HG02610 (cell line): ENCODE results near the gene ZIC4.

Experiments
- ATAC-seq: cut with Tn5 transposase; IDR thresholded peaks from one replicate; pipeline ENCODE4 v1.9.1; 2021; ENCODE audit warnings: mild to moderate bottlenecking, moderate library complexity; ENCODE audit not compliant: unreplicated experiment

The ZIC4 gene

DNA sequence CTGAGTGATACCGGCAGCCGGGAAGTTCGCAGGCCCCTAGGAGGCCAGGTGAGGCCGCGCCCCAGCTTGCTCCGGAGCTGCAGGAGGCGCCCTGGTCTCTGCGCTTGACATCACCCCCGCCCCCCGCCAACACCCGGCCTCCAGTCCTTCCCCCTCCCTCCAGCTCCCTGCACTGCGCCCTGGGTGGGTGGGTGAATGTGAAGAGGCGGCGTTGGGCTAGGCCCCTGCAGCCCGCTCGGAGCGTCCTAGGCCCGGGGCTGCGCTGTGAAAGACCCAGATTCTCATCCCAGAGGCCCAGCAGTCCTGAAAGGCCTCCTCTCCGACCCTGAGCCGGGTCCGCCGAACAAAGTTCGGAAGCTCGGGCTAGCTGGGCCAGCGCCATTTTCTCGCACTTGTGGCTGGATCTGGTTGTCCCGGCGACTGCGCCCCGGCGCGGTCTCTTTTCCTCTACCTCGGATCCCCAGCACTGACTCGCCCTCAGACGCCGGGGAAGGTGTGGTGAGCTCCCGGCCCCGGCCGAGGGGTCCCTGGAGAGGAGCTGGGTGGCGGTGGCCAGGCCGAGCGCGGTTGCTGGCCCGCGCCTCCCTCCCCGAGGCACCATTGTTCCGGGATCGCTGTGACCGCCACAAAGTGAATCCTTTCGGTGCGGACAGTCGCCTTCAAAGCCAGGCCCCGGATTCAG, 12.9 kb downstream of the ZIC4 start:
- ATAC-seq = no peak

DNA sequence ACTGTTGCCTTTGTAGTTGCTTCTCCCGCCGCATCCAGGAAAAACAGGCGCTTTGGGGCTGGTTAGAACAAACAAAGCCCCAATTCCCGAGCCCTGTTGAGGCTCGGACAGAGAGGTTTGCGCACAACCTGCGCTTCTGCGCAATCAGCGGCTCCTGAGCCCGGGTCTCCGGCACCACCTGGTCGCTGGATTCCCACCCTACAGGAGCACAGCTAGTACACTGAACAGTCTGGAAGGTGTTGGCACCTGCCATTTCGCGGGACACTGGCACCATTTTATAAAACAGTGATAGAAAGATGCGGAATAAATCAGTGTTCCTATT, 13.8 kb downstream of the ZIC4 start:
- ATAC-seq = no peak

DNA sequence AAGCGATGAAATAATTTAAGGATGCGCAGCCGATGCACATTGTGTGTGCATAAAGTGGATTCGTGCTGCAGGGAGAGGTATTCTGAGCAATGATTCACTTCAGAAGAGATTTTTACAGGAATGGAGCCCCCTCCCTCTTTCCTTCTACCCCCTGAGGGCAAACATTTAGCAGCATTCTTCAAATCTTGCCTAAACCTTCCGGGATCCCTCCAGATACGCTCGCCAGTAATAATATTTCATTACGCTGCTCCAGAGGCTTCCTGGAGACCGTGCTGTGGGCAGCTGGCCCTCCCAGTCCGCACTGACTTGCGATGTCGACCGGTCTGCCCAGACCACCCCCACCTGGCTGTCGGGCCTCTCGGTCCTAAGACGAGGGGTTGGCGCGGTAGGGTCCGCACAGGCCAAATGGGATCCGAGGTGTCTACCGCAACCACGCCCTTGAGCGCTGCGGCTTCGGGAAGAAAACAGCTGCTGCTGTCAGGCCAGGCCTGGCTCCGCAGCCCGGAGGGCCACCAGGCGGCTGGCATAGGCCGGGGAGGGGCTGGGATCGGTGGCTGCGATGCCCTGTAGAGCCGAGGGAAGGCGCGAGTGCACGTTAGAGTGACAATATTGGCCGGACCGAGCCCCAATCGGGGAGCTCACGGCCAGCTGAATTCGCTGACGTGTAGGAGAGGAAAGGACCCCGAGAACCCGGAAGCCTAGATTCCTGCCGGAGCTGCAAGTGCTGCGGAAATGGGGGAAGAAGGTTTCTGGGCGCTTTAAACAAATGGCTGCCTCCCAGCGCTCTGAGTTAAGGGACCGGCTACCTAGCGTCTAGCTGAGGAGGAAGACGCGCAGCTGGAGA, 14.3 kb downstream of the ZIC4 start:
- no peak for ATAC-seq

DNA sequence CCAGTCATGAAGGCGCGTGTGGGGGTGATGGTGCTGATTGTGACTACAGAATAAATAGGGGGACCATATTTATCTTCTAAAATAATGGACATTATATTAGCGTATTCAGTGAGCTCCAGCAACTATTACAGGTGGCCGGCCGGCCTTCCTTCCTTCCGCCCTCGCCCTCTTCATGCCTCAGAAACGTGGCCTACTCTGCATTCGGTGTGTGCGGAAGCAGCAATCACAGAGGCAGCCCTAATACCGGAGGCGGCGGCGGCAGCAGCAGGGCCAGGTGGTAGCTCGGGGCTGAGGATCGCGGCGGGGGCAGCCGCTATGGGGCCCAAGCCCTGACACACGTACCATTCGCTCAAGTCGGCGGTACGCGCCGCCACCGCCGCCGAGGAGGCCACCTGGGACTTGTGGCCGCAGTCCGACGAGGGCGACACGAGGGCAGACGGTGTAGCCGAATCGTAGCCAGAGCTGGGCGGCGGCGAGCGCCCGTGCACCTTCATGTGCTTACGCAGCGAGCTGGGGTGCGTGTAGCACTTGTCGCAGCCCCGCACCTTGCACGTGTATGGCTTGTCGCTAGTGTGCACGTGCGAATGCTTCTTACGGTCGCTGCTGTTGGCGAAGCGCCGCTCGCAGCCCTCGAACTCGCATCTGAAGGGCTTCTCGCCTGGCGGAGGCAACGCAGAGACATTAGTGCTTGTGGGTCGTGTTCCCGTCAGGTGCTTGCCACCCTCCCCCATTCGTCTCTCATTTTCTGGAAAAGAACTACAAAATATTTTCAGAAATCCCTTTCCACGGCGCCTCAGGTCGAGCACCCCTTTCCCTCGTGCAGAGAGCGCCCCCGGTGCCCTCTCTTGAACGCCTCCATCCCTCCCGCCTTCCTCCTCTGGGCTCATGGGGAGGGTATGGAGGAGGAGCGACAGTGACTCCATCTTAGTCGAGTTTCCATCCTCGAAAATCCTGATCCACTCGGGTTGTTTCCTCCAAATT, 15.5 kb downstream of the ZIC4 start:
- no peak for ATAC-seq

DNA sequence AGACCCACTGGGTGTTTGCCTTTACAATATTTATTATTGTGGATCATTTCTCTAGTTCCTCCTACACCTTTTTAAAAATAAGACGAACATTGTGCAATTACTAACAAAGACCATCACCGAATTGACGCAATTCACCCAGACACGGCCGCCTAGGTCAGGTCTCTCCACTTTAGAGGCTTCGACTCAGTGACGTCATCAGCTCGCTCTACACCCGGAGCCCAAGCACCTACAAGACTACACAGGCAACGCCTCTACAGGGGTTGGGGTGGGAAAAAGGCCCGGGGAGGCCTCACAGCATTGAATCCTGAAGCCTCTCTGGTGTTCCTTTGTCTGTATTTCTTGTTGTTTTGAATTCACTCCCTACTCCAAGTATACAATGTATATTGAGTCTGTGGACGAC, 16.6 kb downstream of the ZIC4 start:
- ATAC-seq = no peak

DNA sequence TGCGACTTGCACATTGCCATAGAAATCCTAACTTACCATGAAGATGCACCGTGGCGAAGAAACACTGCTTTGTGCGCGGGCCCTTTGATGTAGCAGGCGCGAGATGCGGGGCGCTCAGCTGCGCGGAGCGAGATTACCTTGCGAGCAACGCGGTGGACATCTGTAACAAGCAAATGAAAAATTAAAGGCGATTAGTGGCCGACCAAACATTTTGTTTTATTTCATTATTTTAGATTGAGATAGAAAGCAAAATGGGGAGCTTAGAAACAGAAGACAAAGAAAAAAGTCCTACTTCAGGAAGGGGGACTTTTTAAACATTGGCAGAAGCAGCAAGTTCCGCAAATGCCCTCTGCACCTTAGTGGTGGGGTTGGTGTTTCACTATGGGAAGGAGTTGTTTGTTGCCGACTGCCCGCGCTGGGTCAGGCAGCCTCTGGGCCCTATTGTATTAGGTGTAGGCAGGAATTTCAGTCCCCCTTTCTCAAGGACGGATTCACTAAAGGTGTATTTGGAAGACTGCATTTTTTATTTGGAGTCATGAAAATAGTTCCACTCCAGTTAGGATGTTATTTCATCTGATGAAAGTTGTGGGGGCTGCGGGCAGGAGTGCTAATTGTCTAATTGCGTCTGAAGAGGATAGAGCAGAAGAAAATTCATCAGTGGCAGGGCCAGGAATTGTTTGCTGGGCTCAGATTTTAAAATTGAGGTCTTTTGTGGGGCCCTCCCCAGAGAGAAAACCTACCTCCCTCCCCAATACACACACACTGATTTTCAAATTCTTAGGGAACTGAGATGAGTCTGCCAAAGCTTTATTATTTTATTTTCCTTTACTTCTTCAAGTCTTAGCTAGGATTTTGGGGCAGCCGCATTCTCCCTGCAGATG, 17.4 kb downstream of the ZIC4 start:
- no peak for ATAC-seq

DNA sequence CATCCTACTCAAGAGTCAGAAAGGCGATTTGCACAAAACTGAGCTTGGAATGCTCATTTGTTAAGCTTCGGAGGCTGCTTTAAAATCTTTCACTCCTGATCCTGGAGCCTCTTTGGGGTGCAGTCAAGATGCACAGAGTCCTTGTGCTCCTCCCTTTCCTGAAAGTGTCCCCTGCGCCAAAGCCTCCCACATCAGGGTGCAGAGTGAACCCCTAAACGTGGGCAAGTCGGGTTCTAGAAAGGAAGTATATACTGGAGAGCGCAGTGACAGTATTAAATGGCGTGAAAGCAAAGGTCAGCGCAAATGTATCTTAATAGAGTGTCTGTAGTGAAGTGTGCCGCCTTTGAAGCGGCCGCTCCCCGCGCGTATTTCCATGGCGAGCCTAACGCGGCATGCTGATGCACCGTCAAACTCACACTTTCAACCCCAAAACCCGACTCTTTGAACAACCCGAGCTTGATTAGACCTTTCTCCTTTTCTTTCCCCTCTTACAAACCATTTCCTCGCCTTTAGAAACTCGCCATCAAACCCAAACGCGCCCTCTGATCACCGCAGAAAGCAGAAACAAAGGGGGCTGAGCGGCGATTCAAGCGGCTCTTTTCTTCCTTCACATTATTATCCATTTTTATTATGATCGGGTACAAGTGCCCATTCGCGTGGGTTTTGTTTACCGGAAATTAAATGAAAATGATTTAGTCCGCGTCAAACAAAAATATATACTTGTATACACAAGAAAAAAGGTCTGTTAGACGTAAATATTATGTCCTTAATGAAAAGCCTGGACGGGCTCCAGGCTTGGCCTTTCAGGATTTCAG, 18.3 kb downstream of the ZIC4 start:
- ATAC-seq = no peak

DNA sequence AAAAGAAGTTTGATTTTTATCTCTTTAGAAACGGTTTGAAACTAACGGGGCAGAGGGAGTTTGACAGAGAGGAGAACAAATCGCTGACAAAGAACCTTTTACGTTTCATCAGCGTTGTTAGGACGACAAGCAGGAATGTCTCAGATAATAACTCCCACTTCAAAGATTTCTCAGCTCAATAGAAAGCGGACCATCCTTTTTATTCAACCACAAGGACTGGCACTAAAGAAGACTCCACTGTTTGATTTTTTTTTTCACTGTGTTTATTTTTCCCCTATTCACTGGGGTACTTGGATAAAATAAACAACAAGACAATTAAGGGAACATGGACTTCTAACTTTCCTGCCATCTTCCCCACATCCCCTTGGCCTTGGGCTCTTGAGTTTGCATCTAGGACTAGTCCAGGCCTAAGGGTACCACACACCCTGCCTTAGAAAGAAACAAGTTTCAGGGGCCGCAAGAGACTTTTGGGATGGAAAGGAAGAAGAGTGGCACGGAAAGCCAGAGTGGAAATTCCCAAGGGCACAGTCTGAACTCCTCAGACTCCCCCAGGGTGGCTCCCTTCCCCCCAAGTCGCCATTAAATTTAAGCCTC, 19.0 kb downstream of the ZIC4 start:
- no peak for ATAC-seq

DNA sequence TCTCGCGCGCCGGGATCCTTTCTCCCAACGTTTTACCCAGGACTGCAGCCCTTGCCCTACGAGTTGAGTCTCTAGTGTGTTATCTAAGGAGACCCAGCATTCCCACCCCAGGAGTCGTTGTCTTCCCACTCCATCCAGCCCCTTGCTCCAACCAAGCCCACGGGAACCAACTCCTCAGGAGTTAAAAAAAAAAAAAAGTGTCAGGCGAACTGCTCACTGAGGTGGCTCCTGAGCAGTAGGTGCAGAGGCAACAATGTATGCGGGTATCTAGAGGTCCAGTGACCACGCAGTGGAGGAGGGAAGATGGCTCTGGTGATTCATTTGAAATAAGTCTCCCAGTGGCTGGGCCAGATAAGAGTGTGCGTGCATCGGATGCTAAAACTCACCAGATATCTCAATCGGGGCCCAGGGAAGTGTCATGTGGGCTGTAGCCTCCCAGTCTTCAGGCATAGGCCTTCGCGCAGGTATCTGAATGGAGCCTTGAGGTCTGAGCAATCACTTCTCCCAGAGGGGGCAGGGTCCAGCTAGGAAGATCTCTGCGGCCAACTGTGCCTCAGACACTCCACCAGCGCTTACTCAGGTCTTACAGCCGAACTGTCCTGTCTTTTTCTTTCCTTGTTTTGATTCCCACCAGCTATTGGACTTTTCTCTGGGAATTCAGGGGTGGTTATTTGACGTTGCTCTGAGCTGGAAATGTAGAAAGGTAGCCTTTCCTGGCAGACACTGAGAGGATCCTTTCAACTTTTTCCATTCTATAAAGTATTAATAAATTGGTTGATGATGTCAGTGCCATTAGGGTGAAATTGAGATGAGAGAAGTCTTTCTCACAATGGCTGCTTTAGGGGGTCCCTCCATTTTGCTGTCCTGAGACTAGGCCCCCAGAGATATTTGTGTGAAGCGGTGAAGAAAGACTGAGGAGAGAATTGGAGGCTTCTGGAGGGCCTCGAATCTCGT, 21.0 kb downstream of the ZIC4 start:
- ATAC-seq = no peak

DNA sequence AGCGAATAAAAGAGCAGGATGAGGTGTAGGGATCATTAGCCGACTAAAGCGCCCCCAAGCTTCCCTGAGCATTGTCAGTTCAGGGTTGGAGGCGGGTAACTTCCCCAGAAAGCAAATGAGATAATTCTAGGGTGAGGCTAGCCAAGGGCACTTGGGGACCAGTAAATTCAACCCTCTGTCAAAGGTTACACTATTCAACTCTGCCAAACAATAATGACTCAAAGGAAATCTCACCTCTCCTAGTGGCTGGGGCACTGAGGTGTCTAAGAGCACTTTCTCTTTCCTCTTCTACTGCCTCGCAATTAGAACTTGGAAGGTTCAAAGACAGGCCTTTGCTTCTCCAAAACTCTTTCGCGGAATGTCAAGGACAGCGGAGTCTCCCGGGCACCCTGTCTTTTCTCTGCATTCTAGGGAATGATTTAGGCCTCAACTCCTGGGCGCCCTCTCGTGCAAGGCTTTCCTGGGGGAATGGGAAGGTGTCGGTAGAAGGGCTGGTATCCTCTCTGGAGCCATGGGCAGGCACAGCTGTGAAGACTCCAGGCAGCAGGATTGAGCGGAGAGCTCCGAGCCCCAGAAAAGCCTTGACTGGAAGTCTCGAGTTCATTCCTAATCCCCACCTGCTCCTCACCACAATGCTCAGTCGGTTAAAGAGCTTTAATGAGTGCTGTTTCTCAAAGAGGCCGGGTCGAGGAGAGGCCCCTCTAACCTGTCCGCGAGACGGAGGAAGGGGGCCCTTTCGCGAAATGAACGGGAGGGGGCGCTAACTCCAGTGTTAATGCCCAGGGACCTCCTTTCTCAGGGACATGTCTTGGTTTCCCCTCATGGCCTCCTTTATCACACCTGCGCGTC, 21.9 kb downstream of the ZIC4 start:
- no peak for ATAC-seq

DNA sequence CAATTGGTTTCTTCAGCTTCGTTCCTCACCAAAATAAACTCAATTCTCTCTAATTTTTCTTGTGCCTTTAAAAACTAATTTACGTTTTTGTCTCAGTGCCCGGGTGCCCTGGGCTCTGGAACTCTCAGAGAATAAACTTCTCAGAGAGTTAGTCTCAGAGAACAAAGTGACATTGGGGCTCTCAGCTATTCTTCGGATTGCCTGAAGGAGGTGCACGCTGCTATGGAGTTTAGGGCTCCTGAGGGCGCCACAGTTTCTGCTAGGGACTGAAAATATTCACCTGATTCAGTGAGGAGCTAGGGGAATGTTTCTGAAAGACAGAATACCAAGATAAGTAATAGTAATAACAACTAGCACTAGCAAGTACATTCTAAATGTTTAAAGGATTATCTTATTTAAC, 22.7 kb downstream of the ZIC4 start:
- ATAC-seq = no peak

DNA sequence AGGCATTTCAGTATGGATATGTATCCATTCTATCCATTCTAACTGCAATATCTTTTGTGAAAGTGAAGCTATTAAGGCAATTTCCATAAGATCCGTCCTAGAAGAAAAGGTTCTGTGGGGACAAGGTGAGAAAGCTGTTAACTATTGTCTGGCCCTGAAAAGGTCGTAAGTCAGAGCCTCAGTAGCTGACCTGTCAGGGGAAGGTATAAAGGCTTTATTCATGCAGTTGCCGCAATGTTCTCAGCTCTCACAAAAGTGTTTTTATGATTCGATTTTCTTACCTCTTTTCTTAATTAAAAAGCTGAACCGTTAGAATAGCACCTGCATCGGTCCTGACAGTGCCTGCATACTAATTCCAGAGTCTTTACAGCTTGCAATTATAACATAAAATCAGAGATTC, 24.7 kb downstream of the ZIC4 start:
- no peak for ATAC-seq

DNA sequence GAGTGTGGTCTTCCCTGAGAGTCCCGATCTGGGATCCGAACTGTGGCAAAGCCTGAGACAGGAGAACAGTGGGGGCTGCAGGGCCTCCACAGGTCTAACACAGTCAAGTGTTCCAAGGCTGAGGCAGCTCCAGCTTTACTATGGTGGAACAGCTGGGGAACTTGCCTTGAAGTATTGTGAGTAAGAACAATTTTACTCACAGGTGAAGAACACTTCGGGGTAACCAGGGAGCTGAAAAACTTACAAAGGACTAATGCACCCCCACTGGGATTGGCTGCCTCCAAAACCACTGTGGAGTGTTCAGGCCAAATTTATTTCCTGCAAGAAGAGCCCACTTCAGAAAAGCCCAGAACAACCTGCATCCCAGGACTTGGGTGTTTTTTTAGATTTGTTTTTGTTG, 25.4 kb downstream of the ZIC4 start:
- no peak for ATAC-seq

DNA sequence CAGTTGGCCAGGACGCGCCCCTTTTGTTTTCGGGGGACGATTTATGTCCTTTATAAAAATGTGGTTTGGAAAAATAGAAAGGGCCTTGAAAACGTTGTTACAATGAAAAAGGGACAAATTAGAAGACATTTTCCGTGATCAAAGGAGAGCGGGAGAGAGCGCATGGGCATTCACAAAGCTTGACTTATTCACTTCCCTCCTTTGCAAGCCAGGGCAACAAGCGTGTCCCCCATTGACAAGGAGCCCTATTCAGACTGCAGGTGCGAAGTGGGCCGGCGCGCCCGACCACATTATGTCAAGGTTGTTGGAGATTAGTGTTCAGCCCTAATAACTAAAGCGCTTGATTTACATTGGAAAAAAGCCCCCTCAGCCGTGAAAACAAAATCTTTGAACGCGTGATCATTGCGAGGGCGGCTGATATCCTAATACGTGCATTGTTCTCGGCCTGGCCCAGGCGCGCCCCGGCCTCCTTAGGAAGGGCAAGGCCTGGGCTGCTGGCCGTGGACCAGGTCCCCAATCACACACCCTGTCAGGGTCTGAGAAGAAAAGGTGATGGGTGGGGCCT, 25.9 kb downstream of the ZIC4 start:
- ATAC-seq = no peak

DNA sequence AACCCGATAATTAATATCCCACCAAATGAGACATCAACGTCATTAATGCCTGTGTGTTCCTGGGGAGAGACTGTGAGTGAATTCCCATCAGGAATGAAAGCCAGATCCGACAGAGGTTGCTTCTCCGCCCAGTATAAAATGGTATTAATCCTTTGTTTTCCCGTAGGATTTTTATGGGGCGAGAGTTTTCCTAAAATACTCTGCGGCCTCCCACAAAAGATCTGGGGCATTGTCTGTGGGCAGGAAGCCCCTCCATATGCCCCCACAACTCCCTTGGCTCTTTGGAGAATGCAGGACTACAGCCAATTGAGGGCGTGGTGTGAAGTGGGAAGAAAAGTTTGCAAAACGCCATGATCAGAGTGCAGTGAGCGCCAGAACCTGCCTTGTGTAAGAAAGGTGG, 26.7 kb downstream of the ZIC4 start:
- ATAC-seq = no peak

DNA sequence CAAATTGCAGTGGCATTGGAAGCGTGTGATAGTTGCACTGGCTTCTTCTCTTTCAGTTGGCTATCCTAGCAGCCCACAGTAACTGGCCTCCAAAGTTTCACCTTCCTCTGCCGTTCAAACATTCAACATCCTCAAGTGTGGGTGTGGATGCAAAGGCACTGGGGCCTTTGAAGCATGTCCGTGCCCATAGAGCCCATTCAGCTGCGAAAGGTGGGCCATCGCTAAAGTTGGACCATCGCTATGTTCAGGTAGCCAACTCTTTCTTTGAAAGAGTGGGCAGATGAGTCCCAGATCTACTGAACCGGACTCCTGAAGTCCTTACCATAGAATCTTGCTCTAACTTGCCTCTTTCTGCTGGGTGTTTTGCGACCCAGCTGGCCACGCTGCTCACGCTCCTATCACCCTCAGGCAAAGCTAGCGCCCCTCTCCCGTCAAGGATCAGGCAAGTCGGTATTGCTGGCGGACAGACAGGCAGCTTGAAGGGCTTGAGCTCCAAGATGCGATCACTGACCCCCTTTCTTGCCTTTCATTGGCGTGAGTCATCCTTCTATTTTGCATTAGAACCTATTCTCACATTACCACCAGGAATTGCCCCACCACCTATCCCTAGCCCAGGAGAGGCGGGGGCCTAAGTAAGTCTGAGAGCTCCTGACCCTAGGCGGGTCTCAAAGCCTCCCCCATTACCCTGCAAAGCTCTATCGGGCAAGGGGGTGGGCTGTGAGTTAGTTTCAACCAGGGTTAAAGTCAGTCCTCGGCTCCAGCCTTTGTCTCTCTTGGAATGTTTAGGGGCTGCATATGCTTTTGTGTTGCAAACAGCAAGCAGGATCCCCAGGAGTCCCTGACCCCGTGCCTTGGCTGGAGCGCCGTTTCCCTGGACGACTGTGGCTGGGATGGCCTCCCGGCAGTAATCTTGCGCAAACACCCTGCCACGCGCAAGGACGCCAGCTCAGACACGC, 28.7 kb downstream of the ZIC4 start:
- no peak for ATAC-seq
